Vagina (tissue), 2 donors: ENCODE data around the gene ZNF226.
"Not testable (repeated sequence)": the region's sequence is repeated elsewhere in the genome, so short reads cannot be mapped to it uniquely, and the experiment has no call there.

Experiments used
- POLR2AphosphoS5 ChIP-seq, 2 donors: sonication (generic); formaldehyde crosslinking; IDR thresholded peaks; one replicate each; pipeline ENCODE4 v1.9.0; 2017; ENCODE audit warnings: antibody characterized with exemption in 2 of 2, mild to moderate bottlenecking in 2 of 2, low read depth in 1 of 2; ENCODE audit not compliant: insufficient read depth in 1 of 2
- TF ChIP-seq, protein P1 (sequence below), 3 experiments: fragments of 450-650 bp in 2 of 3; fragments of 200-600 bp in 1 of 3; sonication (generic) in 1 of 3; IDR thresholded peaks; one replicate each; pipeline ENCODE4 v1.5.1; 2017 to 2019; ENCODE audit warnings: antibody characterized with exemption in 3 of 3, mild to moderate bottlenecking in 2 of 3, moderate library complexity in 2 of 3

DNA sequence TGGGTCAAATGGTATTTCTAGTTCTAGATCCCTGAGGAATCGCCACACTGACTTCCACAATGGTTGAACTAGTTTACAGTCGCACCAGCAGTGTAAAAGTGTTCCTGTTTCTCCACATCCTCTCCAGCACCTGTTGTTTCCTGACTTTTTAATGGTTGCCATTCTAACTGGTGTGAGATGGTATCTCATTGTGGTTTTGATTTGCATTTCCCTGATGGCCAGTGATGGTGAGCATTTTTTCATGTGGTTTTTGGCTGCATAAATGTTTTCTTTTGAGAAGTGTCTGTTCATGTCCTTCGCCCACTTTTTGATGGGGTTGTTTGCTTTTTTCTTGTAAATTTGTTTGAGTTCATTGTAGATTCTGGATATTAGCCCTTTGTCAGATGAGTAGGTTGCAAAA lies 56.4 kb downstream of the ZNF226 start:
- TF ChIP-seq POLR2AphosphoS5 (IDR thresholded peaks at IDR 0.05; ENCODE audit: insufficient read depth in 1 of 2, low read depth in 1 of 2), result not testable (repeated sequence)
- TF ChIP-seq, protein P1, sequence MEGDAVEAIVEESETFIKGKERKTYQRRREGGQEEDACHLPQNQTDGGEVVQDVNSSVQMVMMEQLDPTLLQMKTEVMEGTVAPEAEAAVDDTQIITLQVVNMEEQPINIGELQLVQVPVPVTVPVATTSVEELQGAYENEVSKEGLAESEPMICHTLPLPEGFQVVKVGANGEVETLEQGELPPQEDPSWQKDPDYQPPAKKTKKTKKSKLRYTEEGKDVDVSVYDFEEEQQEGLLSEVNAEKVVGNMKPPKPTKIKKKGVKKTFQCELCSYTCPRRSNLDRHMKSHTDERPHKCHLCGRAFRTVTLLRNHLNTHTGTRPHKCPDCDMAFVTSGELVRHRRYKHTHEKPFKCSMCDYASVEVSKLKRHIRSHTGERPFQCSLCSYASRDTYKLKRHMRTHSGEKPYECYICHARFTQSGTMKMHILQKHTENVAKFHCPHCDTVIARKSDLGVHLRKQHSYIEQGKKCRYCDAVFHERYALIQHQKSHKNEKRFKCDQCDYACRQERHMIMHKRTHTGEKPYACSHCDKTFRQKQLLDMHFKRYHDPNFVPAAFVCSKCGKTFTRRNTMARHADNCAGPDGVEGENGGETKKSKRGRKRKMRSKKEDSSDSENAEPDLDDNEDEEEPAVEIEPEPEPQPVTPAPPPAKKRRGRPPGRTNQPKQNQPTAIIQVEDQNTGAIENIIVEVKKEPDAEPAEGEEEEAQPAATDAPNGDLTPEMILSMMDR (IDR thresholded peaks at IDR 0.05), result not testable (repeated sequence)
